Uterus (tissue), 2 donors: ENCODE measurements around the gene CREB5.

Experiments
- CTCF ChIP-seq, 4 experiments: fragments of 200-600 bp in 2 of 4; fragments of 450-650 bp in 2 of 4; sonication (generic) in 2 of 4; IDR thresholded peaks; one replicate each; pipeline ENCODE4 v1.5.1; 2016 to 2019; ENCODE audit warnings: antibody characterized with exemption in 4 of 4, mild to moderate bottlenecking in 2 of 4, moderate library complexity in 1 of 4
- POLR2A ChIP-seq, 2 donors: fragments of 450-650 bp; IDR thresholded peaks; one replicate each; pipeline ENCODE4 v1.6.1; 2016; ENCODE audit warnings: antibody characterized with exemption in 2 of 2, mild to moderate bottlenecking in 1 of 2, moderate library complexity in 1 of 2

- TF ChIP-seq CTCF (IDR thresholded peaks at IDR 0.05): no peak
- no peak for TF ChIP-seq POLR2A (IDR thresholded peaks at IDR 0.05)
These were observed 423.5 kb downstream of the CREB5 start for GRCh38 chr7:28835800-28836199.
